Spinal cord (tissue), 10 donors: Measurements from ENCODE around the gene OSBPL6. TPM values are rescaled to one million over a fixed set of nuclear protein-coding genes. Genes with fewer than 3 reads are reported as not detected.
"Not testable (repeated sequence)": the region's sequence is repeated elsewhere in the genome, so short reads cannot be mapped to it uniquely, and the experiment has no call there.

ENCODE experiments used
- DNase-seq, 6 donors: peaks; one replicate each; pipeline versions ENCODE4 v3.0.0 to v3.0.0-alpha.2; 2013 to 2015; ENCODE audit warnings: low spot score in 6 of 6, low read depth in 4 of 6
- H3K27ac ChIP-seq: one replicate; pipeline ENCODE4 v1.5.1; 2013; ENCODE audit warnings: low read depth, low read length, control low read depth
- H3K27me3 ChIP-seq: one replicate; pipeline ENCODE4 v1.6.1; 2013; ENCODE audit warnings: low read length; ENCODE audit not compliant: control insufficient read depth, insufficient read depth
- H3K36me3 ChIP-seq: one replicate; pipeline ENCODE4 v1.6.1; 2013; ENCODE audit warnings: low read length; ENCODE audit not compliant: control insufficient read depth, insufficient read depth
- H3K4me1 ChIP-seq: one replicate; pipeline ENCODE4 v1.6.1; 2013; ENCODE audit warnings: low read length; ENCODE audit not compliant: control insufficient read depth, insufficient read depth
- H3K4me3 ChIP-seq: one replicate; pipeline ENCODE4 v1.5.1; 2013; ENCODE audit warnings: low read depth, low read length, control low read depth
- H3K9me3 ChIP-seq: one replicate; pipeline ENCODE4 v1.6.1; 2013; ENCODE audit warnings: low read length; ENCODE audit not compliant: control insufficient read depth, insufficient read depth
- WGBS: methylation state at CpG from one replicate; pipeline ENCODE4 v1.1.5; 2013; ENCODE audit warnings: missing lambda C conversion rate; ENCODE audit not compliant: insufficient coverage; 5-methylcytosine and 5-hydroxymethylcytosine counted together
- polyA plus RNA-seq, 2 donors: library from polyadenylated mRNA; unstranded; fragments of 120-200 nt; gene quantifications; one replicate each; pipeline ENCODE4 v1.2.1, GENCODE V29; 2013; ENCODE audit not compliant: insufficient read length in 2 of 2
- total RNA-seq, 2 donors: library from RNA; depleted of rRNA in 1 of 2; stranded (reverse); fragments of 120-200 nt in 1 of 2; fragments of >200 nt in 1 of 2; gene quantifications; one replicate each; pipeline versions ENCODE4 v1.2.3 to v1.2.4, GENCODE V29; 2013 to 2014
- donor health status: healthy.

The OSBPL6 gene
- total and polyA plus RNA-seq, 4 donors = 7.3 to 18.8 (median 17.8) TPM

DNA sequence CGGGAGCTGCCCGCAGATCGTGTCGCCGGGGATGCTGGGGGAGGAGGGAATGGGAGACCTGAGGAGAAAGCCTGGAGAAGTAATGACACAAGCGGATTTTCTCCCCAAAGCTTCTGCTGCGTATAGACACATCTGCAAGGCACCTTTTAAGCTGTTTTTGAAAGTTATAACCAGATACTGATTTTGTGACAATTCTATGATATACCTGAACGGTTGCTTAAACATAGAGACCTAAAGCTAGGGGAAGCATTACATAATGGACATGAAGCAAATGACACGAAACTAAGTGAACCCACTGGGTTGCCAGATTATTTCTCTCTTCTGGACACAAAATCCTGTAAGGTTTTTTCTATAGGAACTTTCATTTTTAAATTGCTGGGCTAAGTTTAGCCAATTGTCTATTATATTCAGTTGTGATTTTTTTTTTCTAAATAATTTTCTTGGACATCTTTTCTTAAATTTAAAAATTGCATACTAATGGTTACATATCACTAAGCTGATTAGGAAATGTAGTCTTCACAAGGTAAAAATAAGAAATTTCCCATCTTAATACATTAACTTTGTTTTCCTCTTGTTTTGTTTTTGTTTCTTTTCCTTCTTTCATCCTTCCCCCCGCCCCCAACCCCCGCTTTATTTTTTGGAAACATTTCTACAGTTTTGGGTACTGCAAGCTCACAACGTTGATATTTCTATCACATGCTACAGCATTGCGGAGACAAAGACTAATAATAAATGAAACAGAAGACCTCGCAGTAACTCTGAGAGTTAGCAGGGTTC, 1.3 kb downstream of the OSBPL6 start:
- peak in 1 of 6 donors; percentile 42 for DNase-seq
- Histone ChIP-seq H3K27ac (peak overlapping the region; percentile 84), H3K4me1 (peaks cover 7% of the 10 kb centered on the region), H3K36me3 (no peaks in the 10 kb centered on the region), H3K9me3 (no peaks in the 10 kb centered on the region), H3K4me3 (peak overlapping the region; percentile 84), H3K27me3 (no peaks in the 10 kb centered on the region)
- WGBS = 0% methylated on average over 5 of the region's 14 CpGs

DNA sequence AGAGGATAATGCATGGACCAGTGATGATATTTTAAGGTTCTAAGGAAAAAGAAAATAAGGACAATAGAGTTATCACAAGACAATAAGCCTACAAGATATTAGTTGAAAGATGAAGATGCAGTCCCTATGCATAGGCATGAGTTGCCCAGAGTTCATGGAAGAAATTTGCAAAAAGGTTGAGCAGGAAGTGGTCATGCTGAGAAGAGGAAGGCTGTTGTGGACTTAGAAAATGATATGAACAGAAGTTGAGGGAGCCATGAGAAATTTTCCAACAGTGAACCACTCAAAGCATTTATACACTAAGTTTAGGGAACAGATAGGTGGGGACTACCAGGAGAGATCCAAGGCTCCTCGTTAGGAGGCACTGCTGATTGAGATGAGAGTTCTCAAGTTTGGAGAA, 3.5 kb downstream of the OSBPL6 start:
- Histone ChIP-seq H3K4me1 (peaks cover 7% of the 10 kb centered on the region), H3K4me3 (no peak overlapping the region)

DNA sequence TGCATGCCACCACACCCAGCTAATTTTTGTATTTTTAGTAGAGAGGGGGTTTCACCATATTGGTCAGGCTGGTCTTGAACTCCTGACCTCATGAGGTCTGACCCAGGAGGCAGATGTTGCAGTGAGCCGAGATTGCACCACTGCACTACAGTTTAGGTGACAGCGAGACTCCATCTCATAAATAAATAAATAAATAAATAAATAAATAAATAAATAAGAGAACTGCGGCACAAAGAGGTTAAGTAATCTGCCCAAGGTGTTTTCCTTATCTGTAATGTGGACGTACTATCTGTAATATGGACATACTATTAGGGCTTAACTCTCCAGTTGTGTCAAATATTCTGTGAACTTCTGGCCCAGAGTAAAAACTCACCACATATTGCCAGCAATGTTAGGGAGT, 4.1 kb downstream of the OSBPL6 start:
- not testable (repeated sequence) for H3K4me1 ChIP-seq, H3K4me3 ChIP-seq, H3K27ac ChIP-seq, H3K36me3 ChIP-seq, DNase-seq, H3K9me3 ChIP-seq, H3K27me3 ChIP-seq
- WGBS = no CpG with 5 or more reads among the region's 4 CpGs

More for the DNA sequence above, 3.5 kb downstream of the OSBPL6 start:
- Histone ChIP-seq H3K36me3 (no peaks in the 10 kb centered on the region), H3K27ac (no peak overlapping the region), H3K9me3 (no peaks in the 10 kb centered on the region), H3K27me3 (no peaks in the 10 kb centered on the region)
- no CpG with 5 or more reads among the region's 1 CpG for WGBS
- DNase-seq = no peak

DNA sequence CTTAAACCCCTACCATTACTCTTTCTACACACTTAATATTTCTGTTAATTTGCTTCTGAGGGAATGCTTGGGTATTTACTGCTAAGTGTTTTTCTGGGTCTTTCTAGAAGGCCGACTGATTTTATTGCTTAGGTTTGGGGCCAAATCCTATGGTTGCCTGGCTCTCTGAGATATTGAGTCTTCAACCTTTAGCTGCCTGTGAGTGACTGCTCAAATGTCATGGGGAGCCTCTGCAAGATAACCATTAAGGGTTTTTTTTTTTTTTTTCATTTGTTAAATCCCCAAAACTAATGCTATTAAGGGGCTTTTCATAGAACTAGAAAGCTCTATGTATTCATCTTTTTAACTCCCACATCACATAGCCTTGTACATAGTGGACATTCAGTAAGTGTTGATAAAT, 5.0 kb downstream of the OSBPL6 start:
- no peak overlapping the region for H3K27ac ChIP-seq

DNA sequence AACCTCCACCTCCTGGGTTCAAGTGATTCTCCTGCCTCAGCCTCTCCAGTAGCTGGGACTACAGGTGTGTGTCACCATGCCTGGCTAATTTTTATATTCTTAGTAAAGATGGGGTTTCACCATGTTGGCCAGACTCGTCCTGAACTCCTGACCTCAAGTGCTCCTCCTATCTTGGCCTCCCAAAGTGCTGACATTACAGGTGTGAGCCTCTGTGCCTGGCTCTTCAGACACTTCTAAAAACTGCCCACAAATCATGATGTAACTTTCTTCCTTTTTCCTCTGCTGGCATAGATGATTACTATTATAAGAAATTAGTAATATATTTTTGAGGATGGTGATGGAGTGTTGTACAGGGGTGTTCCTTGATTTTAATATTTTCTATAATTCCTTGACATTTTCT, 6.0 kb downstream of the OSBPL6 start:
- Histone ChIP-seq H3K9me3 (no peaks in the 10 kb centered on the region), H3K4me1 (peaks cover 3% of the 10 kb centered on the region), H3K27ac (no peak overlapping the region), H3K4me3 (no peak overlapping the region), H3K36me3 (peaks cover 7% of the 10 kb centered on the region), H3K27me3 (no peaks in the 10 kb centered on the region)
- no peak for DNase-seq
- no CpG with 5 or more reads among the region's 1 CpG for WGBS

More for the DNA sequence above, 5.0 kb downstream of the OSBPL6 start:
- H3K36me3 ChIP-seq = peaks cover 6% of the 10 kb centered on the region
- peaks cover 6% of the 10 kb centered on the region for H3K4me1 ChIP-seq
- H3K27me3 ChIP-seq = no peaks in the 10 kb centered on the region
- 57% methylated on average over 1 of the region's 1 CpG for WGBS
- no peak overlapping the region for H3K4me3 ChIP-seq
- H3K9me3 ChIP-seq = no peaks in the 10 kb centered on the region
- peak in 1 of 6 donors; percentile 18 for DNase-seq

DNA sequence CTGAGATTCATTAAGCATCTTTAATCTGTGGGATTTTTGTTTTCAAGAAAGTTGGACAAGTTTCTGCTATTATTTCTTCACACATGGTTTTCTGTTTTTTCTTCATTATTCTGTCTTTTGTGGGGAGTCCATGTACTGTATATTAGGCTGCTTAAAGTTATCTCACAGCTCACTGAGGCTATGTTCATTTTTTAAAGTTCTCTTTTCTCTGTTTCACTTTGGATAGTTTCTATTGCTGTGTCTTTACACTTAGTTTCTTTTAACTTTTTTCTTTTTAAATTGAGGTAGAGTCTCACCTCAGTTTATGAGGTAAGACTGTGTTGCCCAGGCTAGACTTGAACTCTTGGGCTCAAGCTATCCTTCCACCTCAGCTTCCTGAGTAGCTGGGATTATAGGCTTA, 8.6 kb downstream of the OSBPL6 start:
- no peak overlapping the region for H3K4me3 ChIP-seq
- no peaks in the 10 kb centered on the region for H3K9me3 ChIP-seq
- no peaks in the 10 kb centered on the region for H3K27me3 ChIP-seq

DNA sequence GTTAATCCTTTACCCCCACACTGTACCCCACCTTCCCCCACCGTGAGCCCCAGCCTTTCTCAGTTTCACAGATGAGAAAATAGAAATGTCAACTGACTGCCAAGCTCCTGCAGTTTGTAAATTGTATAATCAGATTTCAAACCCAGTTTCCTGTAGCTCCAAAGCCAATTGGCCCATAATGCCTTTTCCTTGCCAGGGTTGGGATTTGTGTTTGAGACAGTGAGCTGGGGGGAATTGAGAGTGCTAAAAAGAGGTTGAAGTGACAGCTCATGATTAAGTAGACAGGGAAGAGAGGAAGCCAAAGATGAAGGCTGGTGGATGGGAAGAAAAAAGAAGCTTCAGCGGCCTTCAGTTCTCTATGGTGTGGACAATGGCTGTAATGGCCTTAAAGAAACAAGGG, 10.7 kb downstream of the OSBPL6 start:
- peak in 2 of 6 donors; percentile 15 to 79 for DNase-seq
- WGBS = 44% methylated on average over 1 of the region's 2 CpGs
- no peak overlapping the region for H3K27ac ChIP-seq

More for the DNA sequence above, 8.6 kb downstream of the OSBPL6 start:
- H3K27ac ChIP-seq = no peak overlapping the region
- no peak for DNase-seq
- H3K4me1 ChIP-seq = peaks cover 3% of the 10 kb centered on the region
- H3K36me3 ChIP-seq = peaks cover 7% of the 10 kb centered on the region

DNA sequence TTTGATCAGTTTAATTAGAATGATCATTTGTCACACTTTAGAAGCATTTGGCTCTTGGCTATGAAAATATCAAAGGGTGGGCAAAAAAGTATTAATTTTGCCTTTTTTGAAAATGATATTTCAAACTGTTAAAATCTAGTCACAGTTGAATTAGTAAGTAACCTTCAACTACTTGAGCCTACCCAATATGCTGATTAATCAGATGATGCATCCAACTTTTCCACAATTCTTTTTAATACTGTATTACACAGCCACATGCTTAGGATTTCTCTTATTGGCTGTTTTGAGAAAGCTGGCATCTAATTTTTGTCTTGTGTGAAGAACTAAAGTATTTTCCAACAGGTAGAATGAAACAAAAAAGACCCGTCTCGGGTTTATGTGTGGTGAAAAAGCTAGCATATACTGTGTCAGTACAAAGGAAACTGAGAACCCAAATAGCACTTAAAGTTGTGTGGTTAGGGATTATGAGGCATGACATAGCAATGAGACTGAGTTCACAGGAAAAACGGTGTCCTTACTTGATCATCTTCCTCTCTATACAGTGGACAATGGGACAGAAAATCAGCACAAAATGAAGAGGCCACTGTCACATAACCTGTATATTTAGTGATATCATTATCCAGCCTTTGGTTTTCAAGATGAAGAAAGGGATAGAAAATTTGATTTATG, 11.7 kb downstream of the OSBPL6 start:
- H3K27ac ChIP-seq = no peak overlapping the region
- peaks cover 5% of the 10 kb centered on the region for H3K4me1 ChIP-seq
- H3K27me3 ChIP-seq = no peaks in the 10 kb centered on the region
- no CpG with 5 or more reads among the region's 3 CpGs for whole genome bisulfite sequencing
- no peaks in the 10 kb centered on the region for H3K9me3 ChIP-seq
- no peak overlapping the region for H3K4me3 ChIP-seq
- H3K36me3 ChIP-seq = peaks cover 7% of the 10 kb centered on the region
- DNase-seq = no peak

More for the DNA sequence above, 10.7 kb downstream of the OSBPL6 start:
- no peaks in the 10 kb centered on the region for H3K9me3 ChIP-seq
- H3K27me3 ChIP-seq = no peaks in the 10 kb centered on the region
- H3K36me3 ChIP-seq = peaks cover 7% of the 10 kb centered on the region
- H3K4me3 ChIP-seq = no peak overlapping the region
- H3K4me1 ChIP-seq = peaks cover 3% of the 10 kb centered on the region

DNA sequence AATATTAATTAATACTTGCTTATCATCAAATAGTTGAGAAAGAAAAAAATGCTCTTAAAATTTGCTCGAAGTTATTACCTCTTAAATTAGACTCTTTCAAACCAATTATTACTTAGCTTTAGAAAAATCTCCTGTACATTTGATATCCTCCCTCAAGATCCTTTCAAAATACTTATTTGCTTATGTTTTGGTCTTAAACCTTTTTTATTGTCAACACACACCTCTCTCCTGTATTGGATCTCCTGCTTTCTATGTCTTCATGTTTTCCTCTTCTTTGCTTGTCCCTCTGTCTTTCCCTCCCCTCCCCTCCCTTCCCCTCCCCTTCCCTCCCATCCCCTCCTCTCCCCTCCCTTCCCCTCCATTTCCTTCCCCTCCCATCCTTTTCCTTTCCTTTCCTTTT, 14.0 kb downstream of the OSBPL6 start:
- no peaks in the 10 kb centered on the region for H3K27me3 ChIP-seq

DNA sequence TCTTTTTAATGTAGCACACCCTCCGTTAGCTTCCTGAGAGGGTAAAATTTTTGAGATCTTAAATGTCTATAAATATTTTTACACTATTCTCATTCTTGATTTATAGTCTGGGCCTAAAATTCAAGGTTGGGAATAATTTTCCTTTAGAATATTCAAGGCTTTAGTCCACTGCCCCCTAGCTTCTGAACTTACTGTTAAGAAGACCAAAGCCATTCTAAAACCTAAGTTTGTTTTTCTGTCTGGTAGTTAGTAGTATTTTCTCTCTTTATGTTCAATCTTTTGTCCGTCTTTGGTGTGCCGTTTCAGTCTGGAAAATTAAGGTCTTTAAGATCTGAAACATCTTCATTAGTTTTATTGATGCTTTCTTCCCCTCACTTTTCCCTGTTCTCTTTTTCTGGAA, 14.5 kb downstream of the OSBPL6 start:
- peaks cover 6% of the 10 kb centered on the region for H3K36me3 ChIP-seq
- H3K4me3 ChIP-seq = no peak overlapping the region
- H3K9me3 ChIP-seq = no peaks in the 10 kb centered on the region
- no CpG with 5 or more reads among the region's 3 CpGs for WGBS
- no peaks in the 10 kb centered on the region for H3K27me3 ChIP-seq
- DNase-seq = peak in 1 of 6 donors; percentile 14
- H3K27ac ChIP-seq = no peak overlapping the region
- H3K4me1 ChIP-seq = peaks cover 20% of the 10 kb centered on the region

More for the DNA sequence above, 14.0 kb downstream of the OSBPL6 start:
- H3K4me3 ChIP-seq = no peak overlapping the region
- H3K27ac ChIP-seq = no peak overlapping the region
- H3K36me3 ChIP-seq = peaks cover 7% of the 10 kb centered on the region
- H3K9me3 ChIP-seq = no peaks in the 10 kb centered on the region
- no peak for DNase-seq
- peaks cover 20% of the 10 kb centered on the region for H3K4me1 ChIP-seq
- WGBS = no CpG with 5 or more reads among the region's 1 CpG
